Lung (tissue), 12 donors: ENCODE data around the gene CAPNS1. TPM values are rescaled to one million over a fixed set of nuclear protein-coding genes. Genes with fewer than 3 reads are reported as not detected.

Experiments
- ATAC-seq: fragments of 200-7000 bp; cut with Tn5 transposase; one replicate; pipeline ENCODE4 v1.9.1; 2020; ENCODE audit warnings: moderate number of reproducible peaks; ENCODE audit not compliant: insufficient read depth, low FRiP score
- DNase-seq, 3 donors: peaks; one replicate each; pipeline ENCODE4 v3.0.0-alpha.2; 2013 to 2017
- H3K27ac ChIP-seq, 2 donors: one replicate each; pipeline ENCODE4 v1.5.1; 2013; ENCODE audit warnings: mild to moderate bottlenecking in 2 of 2, moderate library complexity in 2 of 2, control low read depth in 1 of 2, inconsistent platforms in 1 of 2, low read depth in 1 of 2, low read length in 1 of 2
- H3K27me3 ChIP-seq, 3 donors: one replicate each; pipeline ENCODE4 v1.5.1; 2013; ENCODE audit warnings: low read length in 2 of 3; ENCODE audit not compliant: control insufficient read depth in 3 of 3, insufficient read depth in 3 of 3
- H3K36me3 ChIP-seq, 4 donors: one replicate each; pipeline ENCODE4 v1.5.1; 2013; ENCODE audit warnings: low read length in 4 of 4, mild to moderate bottlenecking in 1 of 4, moderate library complexity in 1 of 4; ENCODE audit not compliant: control insufficient read depth in 4 of 4, insufficient read depth in 4 of 4
- H3K4me1 ChIP-seq, 5 donors: one replicate each; pipeline ENCODE4 v1.5.1; 2013; ENCODE audit warnings: low read length in 5 of 5, mild to moderate bottlenecking in 2 of 5, moderate library complexity in 1 of 5; ENCODE audit not compliant: control insufficient read depth in 5 of 5, insufficient read depth in 5 of 5
- H3K4me3 ChIP-seq: one replicate; pipeline ENCODE4 v1.5.1; 2013; ENCODE audit warnings: mild to moderate bottlenecking, control low read depth, moderate library complexity
- H3K9ac ChIP-seq, 2 donors: one replicate each; pipeline ENCODE4 v1.5.1; 2013; ENCODE audit warnings: low read length in 2 of 2, control low read depth in 1 of 2; ENCODE audit not compliant: insufficient read depth in 1 of 2
- H3K9me3 ChIP-seq, 4 donors: one replicate each; pipeline ENCODE4 v1.5.1; 2013; ENCODE audit warnings: low read length in 3 of 4, mild to moderate bottlenecking in 1 of 4, moderate library complexity in 1 of 4; ENCODE audit not compliant: control insufficient read depth in 4 of 4, insufficient read depth in 3 of 4
- WGBS, 2 donors: extraction: QIAGEN DNeasy Blood & Tissue Kit; methylation state at CpG; one replicate each; pipeline ENCODE4 v1.1.7; 2013; 5-methylcytosine and 5-hydroxymethylcytosine counted together
- polyA plus RNA-seq, 2 donors: library from polyadenylated mRNA; stranded (reverse); fragments of 200-250 nt; gene quantifications; one replicate each; pipeline ENCODE4 v1.2.1, GENCODE V29; 2013
- total RNA-seq, 2 donors: library from RNA; depleted of rRNA in 1 of 2; stranded (reverse); fragments of >200 nt in 1 of 2; gene quantifications; one replicate each; pipeline ENCODE4 v1.2.1, GENCODE V29; 2014 to 2021
- TF ChIP-seq, protein P1 (sequence below): IDR thresholded peaks from 2 replicates; pipeline ENCODE4 v1.5.1; 2012; ENCODE audit warnings: mild to moderate bottlenecking; ENCODE audit errors: control extremely low read depth, extremely low read depth
- donor health status: control.
- donor health status: control.
- donor health status: Bipolar disorder and iron deficiency.
- donor health status: healthy.
- donor health status: DM: yes; HTN: yes; CAD: no.

Gene CAPNS1
- total and polyA plus RNA-seq, 4 donors, result 201 to 743 (median 671) TPM

DNA sequence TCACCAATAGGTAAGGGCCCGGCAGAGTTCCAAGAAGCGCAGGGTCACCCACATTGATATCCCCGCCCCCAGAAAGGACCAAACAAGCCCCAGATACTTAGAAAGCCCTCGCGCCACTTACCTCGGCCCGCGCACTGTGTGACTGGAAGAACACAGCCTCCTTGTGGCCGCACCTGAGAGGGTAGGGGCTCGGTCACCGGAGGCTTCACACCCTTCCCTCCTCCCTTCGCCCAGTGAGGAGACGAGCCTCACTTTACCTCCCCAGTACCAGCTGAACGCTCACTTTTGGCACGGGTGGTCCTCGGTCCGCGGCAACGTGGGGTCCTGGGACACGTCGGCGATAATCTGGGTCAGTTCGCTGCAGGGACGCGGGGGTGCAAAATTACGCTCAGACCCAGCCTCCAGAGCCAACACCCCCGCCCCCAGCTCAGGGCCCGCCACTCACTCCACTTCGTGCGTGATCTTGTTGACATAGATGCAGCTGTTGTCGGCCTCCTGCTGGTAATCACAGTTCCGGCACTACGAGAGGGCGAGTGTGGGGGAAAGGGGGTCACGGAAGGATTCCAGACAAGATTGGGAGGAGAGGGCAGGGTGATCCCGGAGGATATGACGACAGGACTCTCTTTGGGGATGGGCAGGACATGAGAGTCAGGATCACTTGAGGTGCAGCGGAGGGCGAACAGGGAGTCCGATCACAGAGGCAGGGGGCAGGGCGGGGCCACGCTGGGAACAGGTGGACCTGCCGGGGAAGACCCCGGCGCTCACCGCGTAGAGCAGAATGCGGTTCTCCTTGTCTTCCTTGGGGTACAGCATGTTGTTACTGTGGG is 25.8 kb upstream of the CAPNS1 start:
- Histone ChIP-seq H3K36me3 (peaks cover 0 to 23% (median 13%) of the 10 kb centered on the region in 4 donors), H3K27me3 (no peaks in the 10 kb centered on the region), H3K9ac (peak overlapping the region; percentile 79 to 85), H3K4me1 (peaks cover 0 to 14% (median 0%) of the 10 kb centered on the region in 5 donors), H3K27ac (peak overlapping the region; percentile 85 to 86), H3K9me3 (no peaks in the 10 kb centered on the region), H3K4me3 (peak overlapping the region; percentile 90)
- TF ChIP-seq, protein P1, sequence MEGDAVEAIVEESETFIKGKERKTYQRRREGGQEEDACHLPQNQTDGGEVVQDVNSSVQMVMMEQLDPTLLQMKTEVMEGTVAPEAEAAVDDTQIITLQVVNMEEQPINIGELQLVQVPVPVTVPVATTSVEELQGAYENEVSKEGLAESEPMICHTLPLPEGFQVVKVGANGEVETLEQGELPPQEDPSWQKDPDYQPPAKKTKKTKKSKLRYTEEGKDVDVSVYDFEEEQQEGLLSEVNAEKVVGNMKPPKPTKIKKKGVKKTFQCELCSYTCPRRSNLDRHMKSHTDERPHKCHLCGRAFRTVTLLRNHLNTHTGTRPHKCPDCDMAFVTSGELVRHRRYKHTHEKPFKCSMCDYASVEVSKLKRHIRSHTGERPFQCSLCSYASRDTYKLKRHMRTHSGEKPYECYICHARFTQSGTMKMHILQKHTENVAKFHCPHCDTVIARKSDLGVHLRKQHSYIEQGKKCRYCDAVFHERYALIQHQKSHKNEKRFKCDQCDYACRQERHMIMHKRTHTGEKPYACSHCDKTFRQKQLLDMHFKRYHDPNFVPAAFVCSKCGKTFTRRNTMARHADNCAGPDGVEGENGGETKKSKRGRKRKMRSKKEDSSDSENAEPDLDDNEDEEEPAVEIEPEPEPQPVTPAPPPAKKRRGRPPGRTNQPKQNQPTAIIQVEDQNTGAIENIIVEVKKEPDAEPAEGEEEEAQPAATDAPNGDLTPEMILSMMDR, result no peak
- ATAC-seq (no peak), DNase-seq (peak; percentile 42 to 53 (median 53))
- 11 to 14% methylated on average over 47 to 48 of the region's 48 CpGs for WGBS, 2 donors

DNA sequence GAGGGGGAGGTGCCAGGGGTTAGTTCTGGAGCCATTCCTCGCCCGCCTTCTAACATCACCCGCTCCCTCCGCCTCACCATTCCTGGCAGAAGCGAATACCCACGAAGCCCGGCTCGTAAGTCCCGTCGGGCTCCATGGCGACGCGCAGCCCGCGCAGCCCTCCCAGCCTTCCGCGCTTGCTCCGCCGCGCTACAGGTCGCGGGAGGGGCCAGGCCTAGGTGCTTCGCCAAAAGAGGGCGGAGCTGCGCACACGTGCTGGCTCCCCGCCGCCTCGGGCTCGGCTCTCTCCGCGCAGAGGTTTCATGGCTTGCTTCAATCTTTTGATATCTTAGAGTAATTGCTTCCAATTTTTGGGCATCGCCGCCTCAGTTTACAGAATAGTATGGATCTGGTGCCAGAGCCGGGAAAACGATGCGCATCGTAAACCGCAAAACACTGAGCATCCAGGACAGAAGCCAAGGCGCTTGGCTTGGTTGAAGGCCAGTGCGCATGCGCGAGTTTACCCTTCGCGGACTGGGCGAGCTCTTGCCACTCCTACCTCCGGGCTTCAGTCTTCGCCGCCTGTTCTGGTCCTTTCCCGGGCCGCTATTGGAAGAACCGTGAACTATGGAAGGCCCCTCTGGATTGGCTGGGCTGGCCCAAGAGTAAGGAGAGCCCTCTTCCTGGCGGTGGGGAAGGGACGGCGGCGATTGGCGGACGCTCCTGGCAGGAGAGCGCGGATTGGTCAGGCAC is 25.0 kb upstream of the CAPNS1 start, which contains the start of gene POLR2I:
Gene POLR2I (minus strand): TSS at position 155 of the 732 bp plus-strand sequence. CDS start 19 bp downstream, at position 136.
- H3K36me3 ChIP-seq, result peaks cover 0 to 28% (median 15%) of the 10 kb centered on the region in 4 donors
- WGBS, 2 donors, result 0% methylated on average over 59 to 60 of the region's 60 CpGs
- H3K4me3 ChIP-seq, result peak within 1 kb of the TSS; percentile 90

DNA sequence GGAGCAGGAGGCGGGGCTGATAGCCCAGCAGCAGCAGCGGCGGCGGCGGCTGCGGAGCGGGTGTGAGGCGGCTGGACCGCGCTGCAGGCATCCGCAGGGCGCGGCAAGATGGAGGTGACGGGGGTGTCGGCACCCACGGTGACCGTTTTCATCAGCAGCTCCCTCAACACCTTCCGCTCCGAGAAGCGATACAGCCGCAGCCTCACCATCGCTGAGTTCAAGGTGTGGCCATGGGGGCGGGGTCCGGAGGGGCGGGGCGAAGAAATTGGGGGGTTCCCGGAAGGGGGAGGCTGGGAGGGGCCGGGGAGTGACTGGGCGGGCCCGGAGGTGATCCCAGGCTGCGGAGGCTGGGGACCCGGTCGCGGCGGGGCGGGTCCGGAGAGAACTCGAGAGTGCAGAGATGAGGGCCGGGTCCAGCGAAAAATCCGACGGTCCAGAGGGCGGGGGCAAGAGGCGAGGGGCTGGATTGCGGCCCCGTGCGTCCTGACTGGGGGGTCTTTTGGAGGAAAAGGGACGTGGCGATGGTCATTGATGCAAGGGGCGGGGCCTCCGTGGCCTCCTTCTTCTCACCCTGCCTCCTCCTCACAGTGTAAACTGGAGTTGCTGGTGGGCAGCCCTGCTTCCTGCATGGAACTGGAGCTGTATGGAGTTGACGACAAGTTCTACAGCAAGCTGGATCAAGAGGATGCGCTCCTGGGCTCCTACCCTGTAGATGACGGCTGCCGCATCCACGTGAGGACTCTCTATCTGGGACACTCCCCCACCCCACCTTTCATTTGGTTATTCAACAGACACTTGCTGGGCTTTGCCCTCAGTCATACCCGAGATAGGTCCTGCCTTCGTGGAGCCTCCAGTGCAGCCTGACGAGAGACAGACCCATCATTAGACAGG is 24.2 kb upstream of the CAPNS1 start, which contains the start of gene TBCB:
Gene TBCB (plus strand): TSS at position 16 of the 891 bp plus-strand sequence. CDS start 93 bp downstream, at position 109.
- ATAC-seq (peak; percentile 75), DNase-seq (no peak)
- Histone ChIP-seq H3K36me3 (peaks cover 0 to 35% (median 15%) of the 10 kb centered on the region in 4 donors), H3K9me3 (no peaks in the 10 kb centered on the region), H3K27ac (peak within 1 kb of the TSS; percentile 85 to 86), H3K4me3 (peak within 1 kb of the TSS; percentile 90), H3K4me1 (peaks cover 0 to 14% (median 0%) of the 10 kb centered on the region in 5 donors), H3K27me3 (no peaks in the 10 kb centered on the region), H3K9ac (peak within 1 kb of the TSS; percentile 79 to 85)
- WGBS, 2 donors, result 4 to 7% methylated on average over 50 to 59 of the region's 59 CpGs
- TF ChIP-seq, protein P1, result no peak

More for the DNA sequence above, 25.0 kb upstream of the CAPNS1 start, which contains the start of gene POLR2I:
- H3K9me3 ChIP-seq, result no peaks in the 10 kb centered on the region
- no peaks in the 10 kb centered on the region for H3K27me3 ChIP-seq
- TF ChIP-seq, protein P1, result no peak
- H3K9ac ChIP-seq, result peak within 1 kb of the TSS; percentile 79 to 85
- peak within 1 kb of the TSS; percentile 85 to 86 for H3K27ac ChIP-seq
- DNase-seq (peak; percentile 100), ATAC-seq (peak; percentile 94)
- H3K4me1 ChIP-seq, result peaks cover 0 to 14% (median 0%) of the 10 kb centered on the region in 5 donors
